NCI-H1092 (cell line): ENCODE results near the gene GPR17.

Experiments used
- DNase-seq: peaks from one replicate; lab custom pipeline; 2025; lab: John Stamatoyannopoulos, UW

The GPR17 gene

DNA sequence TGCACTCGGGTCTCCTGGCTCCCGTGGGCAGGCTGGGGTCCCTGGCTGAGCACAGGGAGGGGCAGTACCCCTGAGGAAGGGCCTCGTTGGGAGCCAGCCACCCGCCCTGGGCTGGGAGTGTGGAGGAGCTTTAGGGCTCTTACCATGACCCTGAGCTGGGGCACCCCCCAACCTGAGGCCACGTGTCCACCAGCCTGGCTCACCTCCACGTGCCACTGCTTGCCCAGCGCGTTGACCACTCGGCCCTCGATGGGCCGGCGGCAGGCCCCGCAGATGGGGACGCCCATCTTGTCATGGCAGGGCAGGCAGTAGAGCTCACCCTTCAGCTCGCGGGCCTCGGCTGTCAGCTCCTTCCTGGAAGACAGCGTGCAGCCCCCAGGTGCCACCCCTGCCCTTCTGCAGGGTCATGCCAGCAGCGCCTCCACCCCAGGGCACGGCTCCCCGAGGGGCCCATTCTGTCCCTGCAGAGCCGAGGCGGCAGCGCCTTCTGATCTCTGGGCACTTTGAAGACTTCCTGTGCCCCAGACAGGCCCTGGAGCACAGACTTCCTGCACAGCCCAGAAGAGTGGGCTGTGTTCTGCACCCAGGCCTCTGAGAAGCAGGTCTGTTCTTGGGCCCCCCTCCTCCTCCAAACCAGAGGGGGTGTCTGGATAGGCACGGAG lies 4.0 kb upstream of the GPR17 start:
- no peak for DNase-seq

DNA sequence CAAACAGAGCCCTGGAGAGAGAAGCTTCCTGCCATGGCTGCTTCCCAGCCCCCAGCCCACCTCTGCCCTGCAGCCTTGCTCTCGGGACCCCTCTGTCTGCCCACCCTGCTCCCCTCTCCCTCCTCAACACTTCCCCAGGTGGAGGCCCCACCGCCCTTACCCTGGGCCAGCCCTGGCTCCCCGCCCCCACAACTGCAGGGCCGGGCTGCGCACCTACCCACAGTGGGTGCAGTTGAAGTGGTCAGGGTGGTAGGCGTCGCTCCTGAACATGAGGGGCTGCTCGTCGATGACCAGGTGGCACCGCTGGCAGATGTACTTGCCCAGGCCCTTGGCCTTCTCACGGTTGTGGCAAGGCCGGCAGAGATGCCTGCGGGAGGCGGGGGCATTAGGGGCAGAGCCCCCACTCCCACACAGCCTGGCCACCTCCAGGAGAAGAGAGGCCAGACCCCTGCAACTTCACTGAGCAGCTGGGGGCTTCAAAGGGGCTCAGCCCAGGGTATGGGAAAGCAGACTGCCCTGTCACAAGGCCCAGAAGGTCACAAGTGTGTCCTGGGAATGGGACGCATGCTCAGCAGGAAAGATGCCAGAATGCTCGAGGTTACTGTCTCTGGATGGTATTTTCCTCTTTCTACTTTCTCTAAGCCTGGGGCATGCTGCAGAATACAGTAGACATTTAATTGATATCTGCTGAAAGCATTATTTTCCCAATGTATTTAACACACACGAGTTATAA lies 3.1 kb upstream of the GPR17 start:
- DNase-seq, result no peak

DNA sequence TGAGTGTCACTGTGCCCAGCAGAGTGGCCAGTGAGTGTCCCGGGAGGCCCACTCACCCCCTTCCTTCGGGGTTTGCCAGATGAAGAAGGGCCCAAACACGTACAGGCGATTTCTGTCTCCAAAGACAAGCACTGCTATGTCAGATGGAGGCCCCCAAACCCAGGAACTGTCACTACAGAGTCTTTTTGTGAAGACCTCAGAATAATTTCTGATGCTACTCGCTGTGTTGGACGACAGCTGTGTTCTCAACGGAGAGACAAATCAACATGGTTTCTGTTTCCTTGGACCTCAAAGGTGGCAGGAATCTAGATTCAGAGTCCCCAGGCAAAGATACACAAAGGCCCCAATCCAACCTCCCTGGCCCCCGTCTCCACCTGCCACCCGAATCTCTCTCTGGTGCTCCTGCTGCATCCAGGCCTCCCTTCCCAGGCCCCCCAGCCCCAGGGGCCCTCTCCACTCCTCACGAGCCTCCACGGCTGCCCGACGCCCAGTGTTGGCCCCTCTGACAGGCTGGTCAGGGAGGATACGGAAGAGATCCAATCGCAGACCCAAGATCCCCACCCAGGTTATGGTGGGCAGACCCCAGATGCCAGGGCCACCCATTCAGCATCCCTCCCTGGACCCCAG lies 2.4 kb upstream of the GPR17 start:
- DNase-seq, result no peak

DNA sequence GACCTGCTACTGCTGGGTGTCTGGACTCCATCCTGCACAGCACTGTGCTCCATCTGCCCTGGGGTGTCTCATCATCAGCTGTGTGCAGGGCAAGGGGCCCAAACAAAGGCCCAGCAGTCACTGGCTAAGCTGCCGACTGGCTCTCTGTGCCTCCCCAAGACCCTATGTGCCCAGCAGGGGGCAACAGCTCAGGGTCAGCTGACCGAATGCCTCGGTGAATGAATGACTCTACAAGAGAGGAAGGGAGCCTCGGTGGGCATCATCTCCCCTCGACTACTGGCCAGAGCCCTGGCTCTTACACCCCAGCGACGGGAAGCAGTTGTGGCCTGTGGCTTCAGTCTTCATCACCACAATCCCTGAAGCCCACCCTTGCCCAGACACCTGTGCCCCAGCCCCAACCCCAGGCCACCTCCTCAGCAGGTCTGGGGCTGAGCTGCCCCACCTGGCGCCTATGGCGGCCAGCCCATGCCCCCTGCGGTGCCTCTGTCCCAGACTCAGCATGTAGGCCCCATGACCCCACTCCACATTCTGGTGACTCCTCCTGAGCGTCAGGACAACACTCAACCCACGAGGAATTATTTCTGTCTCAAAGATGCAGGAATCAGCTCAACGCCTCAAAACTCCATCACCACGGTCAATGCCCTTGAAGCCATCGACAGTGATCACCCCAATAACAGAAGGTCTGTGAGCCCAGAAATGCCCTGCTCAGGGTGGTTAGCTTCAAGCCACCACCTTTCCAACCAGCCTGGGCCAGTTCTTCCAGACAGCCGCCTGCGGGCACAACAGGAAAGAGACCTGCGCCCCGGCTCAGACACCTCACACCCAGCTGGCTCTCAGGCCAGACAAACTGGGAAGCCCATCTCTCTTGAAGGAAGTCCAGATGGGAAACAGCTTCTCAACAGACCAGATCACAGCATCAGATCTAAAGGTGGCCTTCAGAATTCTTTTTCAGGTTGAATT lies 1.6 kb upstream of the GPR17 start:
- DNase-seq, result no peak

DNA sequence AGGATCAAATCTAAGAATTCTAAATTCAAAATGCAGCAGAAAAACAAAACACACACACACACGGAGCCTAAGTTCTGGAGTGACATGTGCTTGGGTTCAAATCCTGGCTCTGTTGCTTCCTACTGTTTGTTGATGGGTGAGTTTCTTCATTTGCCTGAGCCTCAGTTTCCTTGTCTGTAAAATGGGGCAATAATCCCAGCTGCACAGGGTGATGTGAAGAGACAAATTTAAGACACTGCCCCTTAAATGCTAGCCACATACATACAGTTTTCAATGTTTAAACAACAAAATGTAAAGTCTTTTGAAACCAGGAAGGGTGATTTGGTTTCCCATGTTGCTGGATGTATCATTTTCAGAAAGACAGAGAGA lies 943 bp upstream of the GPR17 start:
- no peak for DNase-seq

DNA sequence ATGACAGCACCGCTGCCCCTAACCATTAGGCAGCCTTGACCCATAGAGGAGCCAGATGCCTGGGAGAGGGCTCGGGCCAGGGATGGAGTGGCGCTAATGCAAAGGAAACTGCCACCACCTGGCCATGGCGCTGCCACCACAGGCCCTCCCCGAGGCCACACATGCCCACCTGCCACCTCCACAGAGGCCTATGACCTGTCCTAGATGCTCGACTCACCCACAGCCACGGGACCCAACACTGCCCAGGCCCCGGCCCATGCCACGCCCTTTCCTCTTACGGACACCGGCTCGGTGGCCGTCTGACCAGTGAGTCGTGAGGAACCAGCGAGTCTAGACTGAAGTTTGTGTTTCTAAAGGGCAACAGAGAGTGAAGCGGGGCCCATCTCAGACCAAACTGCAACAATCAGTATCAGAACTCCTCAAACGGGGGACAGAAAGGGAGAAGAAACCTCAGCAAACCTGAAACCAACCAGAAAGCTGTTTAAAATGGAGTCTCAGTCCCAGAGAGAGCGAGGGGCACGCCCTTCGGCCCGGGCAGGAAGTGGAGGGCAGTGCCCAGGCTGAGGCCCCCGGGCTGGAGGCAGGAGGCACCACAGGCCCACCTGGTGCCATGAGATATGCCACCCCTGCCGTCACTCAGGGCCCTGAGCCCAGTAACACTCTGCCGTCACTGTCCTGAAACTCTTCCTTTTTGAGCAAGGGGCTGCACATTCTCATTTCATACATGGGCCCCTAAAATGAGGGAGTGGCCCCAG lies 711 bp downstream of the GPR17 start:
- no peak for DNase-seq

DNA sequence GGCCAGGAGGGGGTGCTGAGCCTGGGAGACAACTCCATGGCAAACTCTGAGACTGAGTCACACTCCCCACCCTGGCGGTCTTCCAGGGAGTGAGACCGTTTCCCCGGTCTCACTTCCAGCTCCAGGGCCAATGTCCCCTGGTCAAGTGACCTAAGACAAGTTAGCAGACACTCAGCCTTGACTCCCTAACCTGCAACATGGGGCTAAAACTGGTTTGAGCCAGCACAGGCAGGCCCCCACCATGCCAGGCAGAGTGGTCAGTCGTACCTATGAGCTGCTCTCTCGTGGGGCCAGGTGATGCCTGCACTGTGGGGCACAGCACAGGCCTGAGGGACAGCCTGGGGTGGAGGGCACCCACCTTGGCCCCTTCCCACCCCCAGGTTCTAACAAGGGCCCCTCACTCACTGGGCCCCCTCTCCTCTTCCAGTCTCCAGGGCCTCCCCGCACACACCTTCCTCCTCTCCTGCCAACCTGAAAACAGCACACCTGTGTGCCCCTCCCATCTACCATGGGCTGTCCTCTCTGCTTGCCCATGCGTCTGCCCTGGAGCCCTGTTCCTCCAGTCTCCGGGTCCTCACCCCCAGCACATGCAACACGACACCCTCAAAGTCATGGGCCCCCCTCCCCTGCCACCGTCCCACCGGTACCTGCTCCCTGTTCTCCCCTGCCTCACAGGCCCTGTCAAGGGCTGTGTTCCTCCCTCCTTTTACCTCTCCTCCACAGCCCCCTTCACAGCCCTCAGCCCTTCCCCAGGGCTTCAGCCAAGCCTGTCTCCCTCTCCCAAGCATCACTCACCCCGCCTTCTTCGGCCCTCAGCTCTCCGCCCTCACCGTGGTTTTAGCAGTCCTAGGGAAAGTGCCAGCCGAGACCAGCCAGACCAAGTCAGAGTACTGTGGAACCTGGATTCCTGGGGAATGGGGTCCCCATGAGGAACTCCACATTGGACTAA lies 1.6 kb downstream of the GPR17 start:
- DNase-seq, result no peak

DNA sequence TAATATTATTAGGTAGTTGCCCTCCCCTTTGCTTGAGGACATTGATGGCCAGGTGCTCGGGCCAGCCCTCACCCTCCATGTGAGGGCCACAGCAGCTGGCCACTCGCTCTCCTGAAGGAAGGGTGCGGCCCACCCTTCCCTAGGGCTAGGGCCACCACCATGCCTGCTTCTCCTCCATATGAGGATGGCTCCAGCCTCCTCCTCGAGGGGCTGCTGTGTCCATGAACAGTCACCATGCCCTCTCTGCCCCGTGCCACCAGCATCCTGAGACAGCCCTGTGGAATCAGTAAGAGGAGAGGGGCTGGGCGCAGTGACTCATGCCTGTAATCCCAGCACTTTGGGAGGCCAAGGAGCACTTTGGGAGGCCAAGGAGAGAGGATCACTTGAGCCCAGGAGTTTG lies 2.4 kb downstream of the GPR17 start:
- DNase-seq, result no peak

DNA sequence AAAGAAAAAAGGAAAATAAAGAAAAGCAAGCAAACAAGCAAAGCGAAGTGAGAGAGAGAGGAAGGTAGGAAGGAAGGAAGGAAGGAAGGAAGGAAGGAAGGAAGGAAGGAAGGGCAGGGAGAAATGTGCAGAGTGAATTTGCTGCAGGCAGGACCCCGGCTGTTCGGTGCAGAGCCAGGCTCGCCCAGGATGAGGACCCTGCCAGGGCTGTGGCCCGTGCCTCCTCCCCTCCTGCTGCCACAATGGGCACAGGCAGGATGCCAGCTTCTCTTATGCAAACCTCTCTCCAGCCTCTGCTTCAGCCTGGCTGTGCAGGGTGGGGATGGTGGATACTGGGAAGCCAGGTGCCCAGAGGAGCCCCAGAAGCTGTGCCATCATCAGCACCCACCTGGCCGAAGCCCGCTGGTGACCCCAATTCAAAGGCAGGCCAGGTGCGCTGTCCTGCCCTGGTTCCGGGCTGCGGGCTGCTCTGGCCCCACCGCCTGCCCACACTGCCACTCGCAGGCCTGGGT lies 3.2 kb downstream of the GPR17 start:
- DNase-seq, result peak; percentile 39

DNA sequence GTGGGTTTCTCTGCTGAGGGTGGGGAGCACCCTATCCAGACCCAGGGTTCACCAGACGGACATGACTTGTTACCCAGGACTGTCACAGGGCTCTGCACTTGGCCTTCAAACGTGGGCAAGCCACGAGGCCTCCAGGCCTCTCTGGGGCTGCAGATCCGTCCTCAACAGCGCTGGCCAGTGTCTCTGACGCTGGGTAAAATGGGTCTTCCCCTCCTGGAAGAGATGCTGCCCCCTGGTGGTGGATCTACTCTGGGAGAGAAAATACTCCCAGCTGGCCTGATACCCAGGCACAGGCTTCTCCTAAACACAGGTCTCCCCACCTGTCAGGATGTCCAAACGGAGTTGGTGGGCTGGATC lies 3.7 kb downstream of the GPR17 start:
- peak; percentile 75 for DNase-seq

DNA sequence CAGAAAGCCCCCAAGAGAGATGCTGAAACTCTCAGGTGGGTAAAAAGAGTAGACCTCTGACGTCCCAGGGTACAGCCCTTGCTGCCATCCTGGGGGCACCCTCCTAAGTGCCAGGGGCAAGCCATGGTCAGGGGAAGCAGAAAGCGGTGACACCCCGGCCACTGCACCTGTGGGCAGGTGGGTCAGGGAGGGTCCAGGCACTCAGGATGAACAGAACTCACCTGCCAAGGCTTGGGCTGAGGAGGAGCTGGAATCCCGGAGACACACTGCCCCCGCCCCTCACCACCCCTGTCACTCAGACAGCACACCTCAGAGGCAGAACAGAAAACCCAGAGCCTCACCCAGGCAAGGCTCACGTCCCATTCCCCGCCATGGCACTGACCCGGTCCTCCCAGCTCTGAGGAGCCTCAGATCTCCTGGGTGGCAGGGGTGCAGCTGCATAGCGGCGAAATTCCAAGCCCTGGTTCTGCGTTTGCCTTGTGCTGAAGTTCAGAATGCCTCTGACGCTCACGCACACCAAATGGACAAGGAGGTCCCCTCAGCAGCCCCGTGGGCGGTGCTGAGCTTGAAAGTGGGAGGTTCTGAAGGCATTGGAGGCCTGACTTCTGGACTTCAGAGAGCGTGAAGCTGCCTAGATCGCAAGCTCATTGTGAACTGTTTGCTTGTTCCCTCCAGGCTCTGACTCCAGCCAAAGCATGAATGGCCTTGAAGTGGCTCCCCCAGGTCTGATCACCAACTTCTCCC lies 4.3 kb downstream of the GPR17 start:
- DNase-seq, result no peak

DNA sequence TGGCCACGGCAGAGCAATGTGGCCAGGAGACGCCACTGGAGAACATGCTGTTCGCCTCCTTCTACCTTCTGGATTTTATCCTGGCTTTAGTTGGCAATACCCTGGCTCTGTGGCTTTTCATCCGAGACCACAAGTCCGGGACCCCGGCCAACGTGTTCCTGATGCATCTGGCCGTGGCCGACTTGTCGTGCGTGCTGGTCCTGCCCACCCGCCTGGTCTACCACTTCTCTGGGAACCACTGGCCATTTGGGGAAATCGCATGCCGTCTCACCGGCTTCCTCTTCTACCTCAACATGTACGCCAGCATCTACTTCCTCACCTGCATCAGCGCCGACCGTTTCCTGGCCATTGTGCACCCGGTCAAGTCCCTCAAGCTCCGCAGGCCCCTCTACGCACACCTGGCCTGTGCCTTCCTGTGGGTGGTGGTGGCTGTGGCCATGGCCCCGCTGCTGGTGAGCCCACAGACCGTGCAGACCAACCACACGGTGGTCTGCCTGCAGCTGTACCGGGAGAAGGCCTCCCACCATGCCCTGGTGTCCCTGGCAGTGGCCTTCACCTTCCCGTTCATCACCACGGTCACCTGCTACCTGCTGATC lies 4.9 kb downstream of the GPR17 start:
- no peak for DNase-seq

DNA sequence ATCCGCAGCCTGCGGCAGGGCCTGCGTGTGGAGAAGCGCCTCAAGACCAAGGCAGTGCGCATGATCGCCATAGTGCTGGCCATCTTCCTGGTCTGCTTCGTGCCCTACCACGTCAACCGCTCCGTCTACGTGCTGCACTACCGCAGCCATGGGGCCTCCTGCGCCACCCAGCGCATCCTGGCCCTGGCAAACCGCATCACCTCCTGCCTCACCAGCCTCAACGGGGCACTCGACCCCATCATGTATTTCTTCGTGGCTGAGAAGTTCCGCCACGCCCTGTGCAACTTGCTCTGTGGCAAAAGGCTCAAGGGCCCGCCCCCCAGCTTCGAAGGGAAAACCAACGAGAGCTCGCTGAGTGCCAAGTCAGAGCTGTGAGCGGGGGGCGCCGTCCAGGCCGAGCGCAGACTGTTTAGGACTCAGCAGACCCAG lies 5.4 kb downstream of the GPR17 start:
- DNase-seq, result no peak

DNA sequence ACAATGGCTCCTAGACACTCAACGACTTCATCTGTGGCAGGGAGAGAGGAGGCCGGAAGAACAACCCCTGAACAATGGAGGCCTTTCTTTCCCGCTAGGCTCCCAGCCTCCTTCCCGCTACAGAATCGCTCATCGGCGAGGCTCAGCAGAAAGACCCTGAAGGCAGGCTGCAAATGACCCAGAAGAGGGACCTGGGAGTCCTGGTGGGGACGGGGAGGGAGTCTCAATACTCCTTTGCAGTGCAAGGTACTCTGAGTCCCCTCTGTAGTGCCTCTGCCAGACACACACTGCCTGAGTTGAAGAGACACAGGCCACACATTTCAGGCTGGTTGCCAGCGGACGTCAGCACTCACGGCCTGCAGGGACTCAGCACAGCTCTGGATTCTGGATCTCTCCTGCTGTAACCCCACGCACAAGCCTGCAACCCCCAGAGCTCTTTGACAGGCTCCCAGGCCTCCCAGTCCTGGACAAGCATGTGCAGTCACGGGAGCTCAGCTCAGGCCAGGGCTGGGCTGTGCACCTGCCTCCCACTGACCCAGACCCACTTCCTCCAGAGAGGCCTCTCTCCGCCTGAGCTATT lies 6.1 kb downstream of the GPR17 start:
- no peak for DNase-seq

DNA sequence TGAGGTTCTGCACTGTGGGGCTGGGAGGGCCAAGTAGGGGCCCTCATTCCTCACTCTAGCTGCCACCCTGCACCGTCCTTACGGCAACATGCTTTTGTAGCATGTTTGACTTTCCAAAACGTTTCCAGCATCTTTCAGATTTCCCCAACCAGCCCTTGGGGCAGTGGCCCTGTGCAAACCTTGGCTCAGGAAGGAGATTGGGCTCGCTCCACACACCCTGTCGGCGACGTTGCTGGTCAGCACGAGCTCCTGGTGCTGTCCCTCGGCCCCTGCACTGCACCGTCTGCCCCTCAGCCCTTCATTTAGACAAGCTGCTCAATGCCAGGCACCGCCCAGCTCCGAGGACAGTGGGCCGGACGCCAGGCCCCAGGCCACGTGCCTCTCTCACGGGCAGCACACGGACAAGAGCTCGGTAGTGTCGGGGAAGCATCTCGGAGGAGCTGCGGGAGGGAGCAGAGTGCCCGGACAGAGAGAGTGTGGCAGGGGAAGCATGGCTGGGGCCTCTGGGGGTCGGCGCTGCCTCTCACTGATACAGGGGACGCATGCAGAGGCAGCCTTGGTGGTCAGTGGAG lies 6.9 kb downstream of the GPR17 start:
- no peak for DNase-seq

DNA sequence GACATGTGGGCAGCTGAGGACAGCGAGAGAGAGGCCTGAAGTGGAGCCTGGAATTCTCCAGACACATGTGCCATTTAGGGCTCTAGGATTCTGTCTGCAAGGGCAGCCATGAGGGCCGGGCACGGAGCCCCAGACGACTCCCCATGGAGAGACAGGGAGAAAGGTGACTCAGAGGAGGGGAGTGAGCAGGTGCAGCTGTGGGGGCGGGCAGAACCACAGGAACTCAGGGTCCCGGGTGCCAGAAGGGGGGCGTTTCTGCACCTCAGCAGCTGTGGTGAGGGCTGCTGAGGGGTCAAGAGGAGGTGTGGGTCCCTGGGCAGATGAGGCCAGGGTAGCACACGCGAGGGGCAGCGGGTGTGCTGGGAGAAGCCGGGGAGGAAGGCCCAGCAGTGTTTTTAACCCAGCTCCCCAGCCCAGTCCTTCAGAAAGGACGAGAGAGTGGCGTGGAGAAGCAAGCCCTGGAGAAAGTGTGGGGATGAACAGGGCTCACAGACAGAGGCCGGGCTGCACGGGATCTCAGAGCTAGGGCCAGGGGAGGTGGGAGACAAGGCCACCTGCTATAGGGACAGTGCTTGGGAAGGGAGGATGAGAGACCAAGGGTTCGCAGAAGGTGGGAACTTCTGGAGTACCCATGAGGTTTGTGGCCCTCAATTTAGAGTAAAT lies 7.6 kb downstream of the GPR17 start:
- DNase-seq, result no peak

DNA sequence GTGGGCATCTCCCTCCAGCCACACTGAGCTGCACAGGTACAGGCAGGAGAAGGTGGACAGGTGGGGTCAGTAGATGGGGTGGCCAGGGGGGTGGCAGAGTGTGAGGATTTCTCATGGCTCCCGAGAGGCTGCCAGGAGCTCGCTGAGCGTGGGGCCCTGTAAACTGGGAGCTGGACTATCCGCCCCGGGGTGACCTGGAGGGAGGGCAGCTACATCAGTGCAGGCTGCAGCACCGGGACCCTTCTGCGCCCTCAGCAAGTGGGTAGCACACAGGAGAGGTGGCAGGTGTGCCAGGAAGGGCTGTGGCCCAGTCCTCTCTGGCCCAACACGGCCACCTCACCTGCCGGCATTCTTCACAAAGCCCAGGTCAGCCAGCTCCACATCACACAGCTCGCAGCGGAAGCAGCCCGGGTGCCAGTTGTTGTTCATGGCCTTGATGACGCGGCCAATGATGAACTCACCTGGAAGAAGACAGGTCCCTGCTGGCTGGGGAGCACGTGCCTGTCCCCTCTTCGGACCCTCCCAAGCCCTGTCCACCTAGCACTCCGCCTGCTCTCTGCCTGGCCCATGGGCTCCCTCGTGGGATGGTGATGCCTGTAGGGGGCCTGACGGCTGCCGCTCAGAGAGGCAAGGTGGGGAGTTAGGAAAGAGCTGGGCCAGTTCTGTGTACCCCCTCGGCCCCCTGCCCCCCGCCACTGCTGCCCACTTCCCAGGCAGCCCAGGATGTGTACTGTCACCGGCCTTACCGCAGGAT lies 8.3 kb downstream of the GPR17 start:
- no peak for DNase-seq
